ENCODE data around the gene SNX30.
A peak's percentile ranks its signal among the peaks of the same experiment; 100 is the strongest.

Gene SNX30

GRCh38 chr9:112869041-112869529 lies 118.5 kb downstream of the SNX30 start:
- no peak overlapping the region for H3K4me3 ChIP-seq (ENCODE audit: low read depth, low read length)
- TF ChIP-seq MAX (IDR thresholded peaks at IDR 0.05; ENCODE audit: low read depth, low read length), result no peak
- no peak for TF ChIP-seq POLR2A (IDR thresholded peaks at IDR 0.05; ENCODE audit: extremely low read depth, insufficient read length)
- no peak for TF ChIP-seq CTCF (IDR thresholded peaks at IDR 0.05; ENCODE audit: low read depth, low read length)
- TF ChIP-seq MYC (IDR thresholded peaks at IDR 0.05; ENCODE audit: low read depth, low read length), result no peak
- DNase-seq (ENCODE audit: low read depth), result no peak

GRCh38 chr9:112869917-112870316 lies 119.4 kb downstream of the SNX30 start:
- DNase-seq (ENCODE audit: low read depth), result no peak
- no peak overlapping the region for H3K4me3 ChIP-seq (ENCODE audit: low read depth, low read length)
- no peak for TF ChIP-seq MAX (IDR thresholded peaks at IDR 0.05; ENCODE audit: low read depth, low read length)
- TF ChIP-seq MYC (IDR thresholded peaks at IDR 0.05; ENCODE audit: low read depth, low read length), result no peak
- no peak for TF ChIP-seq CTCF (IDR thresholded peaks at IDR 0.05; ENCODE audit: low read depth, low read length)
- TF ChIP-seq POLR2A (IDR thresholded peaks at IDR 0.05; ENCODE audit: extremely low read depth, insufficient read length), result no peak

- no peak overlapping the region for H3K4me3 ChIP-seq (ENCODE audit: low read depth, low read length)
- TF ChIP-seq CTCF (IDR thresholded peaks at IDR 0.05; ENCODE audit: low read depth, low read length) (no peak), MAX (IDR thresholded peaks at IDR 0.05; ENCODE audit: low read depth, low read length) (no peak), MYC (IDR thresholded peaks at IDR 0.05; ENCODE audit: low read depth, low read length) (no peak), POLR2A (IDR thresholded peaks at IDR 0.05; ENCODE audit: extremely low read depth, insufficient read length) (no peak)
- no peak for DNase-seq (ENCODE audit: low read depth)
Observed at GRCh38 chr9:112870556-112870955, 120.0 kb downstream of the SNX30 start.

GRCh38 chr9:112872019-112872418 lies 121.5 kb downstream of the SNX30 start:
- TF ChIP-seq CTCF (IDR thresholded peaks at IDR 0.05; ENCODE audit: low read depth, low read length) (no peak), POLR2A (IDR thresholded peaks at IDR 0.05; ENCODE audit: extremely low read depth, insufficient read length) (no peak), MAX (IDR thresholded peaks at IDR 0.05; ENCODE audit: low read depth, low read length) (no peak), MYC (IDR thresholded peaks at IDR 0.05; ENCODE audit: low read depth, low read length) (no peak)
- no peak overlapping the region for H3K4me3 ChIP-seq (ENCODE audit: low read depth, low read length)
- peak; percentile 14 for DNase-seq (ENCODE audit: low read depth)

- DNase-seq (ENCODE audit: low read depth), result no peak
- H3K4me3 ChIP-seq (ENCODE audit: low read depth, low read length), result no peak overlapping the region
- TF ChIP-seq MAX (IDR thresholded peaks at IDR 0.05; ENCODE audit: low read depth, low read length) (no peak), POLR2A (IDR thresholded peaks at IDR 0.05; ENCODE audit: extremely low read depth, insufficient read length) (no peak), CTCF (IDR thresholded peaks at IDR 0.05; ENCODE audit: low read depth, low read length) (no peak), MYC (IDR thresholded peaks at IDR 0.05; ENCODE audit: low read depth, low read length) (no peak)
Observed at GRCh38 chr9:112873773-112874405, 123.3 kb downstream of the SNX30 start.

Measured in NB4 (cell line).